GM19452 (cell line): ENCODE measurements around the gene POLR2L.

ENCODE experiments used
- ATAC-seq: cut with Tn5 transposase; IDR thresholded peaks from one replicate; pipeline ENCODE4 v1.9.1; 2021; ENCODE audit not compliant: unreplicated experiment

The POLR2L gene

GRCh38 chr11:855796-856195, 13.5 kb upstream of the POLR2L start:
- no peak for ATAC-seq

- no peak for ATAC-seq
These were observed 13.0 kb upstream of the POLR2L start for GRCh38 chr11:855330-855674.

- ATAC-seq: no peak
These were observed 12.4 kb upstream of the POLR2L start for GRCh38 chr11:854601-855329.

GRCh38 chr11:853682-854448, 11.5 kb upstream of the POLR2L start:
- ATAC-seq: no peak

GRCh38 chr11:852762-853161, 10.4 kb upstream of the POLR2L start:
- ATAC-seq: no peak

GRCh38 chr11:850775-851763, 8.7 kb upstream of the POLR2L start:
- no peak for ATAC-seq

- no peak for ATAC-seq
These were observed 7.8 kb upstream of the POLR2L start for GRCh38 chr11:849951-850774.

GRCh38 chr11:849104-849824, 6.9 kb upstream of the POLR2L start:
- no peak for ATAC-seq

GRCh38 chr11:848380-848931, 6.1 kb upstream of the POLR2L start:
- ATAC-seq: no peak

GRCh38 chr11:847876-848275, 5.5 kb upstream of the POLR2L start:
- ATAC-seq: no peak

GRCh38 chr11:846496-847098, 4.3 kb upstream of the POLR2L start:
- ATAC-seq: no peak

GRCh38 chr11:845872-846495, 3.7 kb upstream of the POLR2L start:
- ATAC-seq: no peak

- ATAC-seq: no peak
These were observed 2.6 kb upstream of the POLR2L start for GRCh38 chr11:844693-845644.

- no peak for ATAC-seq
These were observed 1.7 kb upstream of the POLR2L start for GRCh38 chr11:843818-844692.

- ATAC-seq: no peak
These were observed 881 bp upstream of the POLR2L start for GRCh38 chr11:843086-843734.

- peak; percentile 16 for ATAC-seq
These were observed 354 bp downstream of the POLR2L start for GRCh38 chr11:841981-842369.
